Measurements from ENCODE around the gene CYSRT1.

CYSRT1 gene

GRCh38 chr9:137273095-137273490 is 48.1 kb downstream of the CYSRT1 start:
- no peak for DNase-seq

GRCh38 chr9:137273611-137274320 is 48.8 kb downstream of the CYSRT1 start:
- DNase-seq: no peak

- DNase-seq: no peak
These were observed 50.2 kb downstream of the CYSRT1 start for GRCh38 chr9:137275203-137275587.

All from activated naive CD4-positive, alpha-beta T cell treated with anti-CD3 and anti-CD28 coated beads, Interleukin-2, amount 50 U/mL, for 16 hours (primary cell).